ENCODE results near the gene WDR20.

DNA sequence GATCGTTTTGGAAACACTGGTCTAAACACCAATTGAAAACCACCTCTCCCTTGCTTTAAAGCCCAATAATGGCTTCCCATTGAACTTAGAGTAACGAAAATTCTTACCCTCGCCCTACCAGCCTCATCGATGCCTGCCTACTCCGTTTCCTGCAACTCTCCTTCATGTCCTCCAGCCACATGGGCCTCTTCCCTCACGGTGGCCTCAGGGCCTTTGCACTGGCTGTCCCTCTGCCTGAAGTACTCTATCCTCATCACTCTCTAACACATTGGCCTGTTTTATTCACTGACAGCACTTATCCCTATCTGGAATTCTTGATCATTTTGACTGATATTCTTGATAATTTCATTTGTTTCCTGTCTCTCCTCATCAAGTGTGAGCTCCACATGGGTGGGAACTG lies 118.4 kb downstream of the WDR20 start:
- TF ChIP-seq, protein P1, sequence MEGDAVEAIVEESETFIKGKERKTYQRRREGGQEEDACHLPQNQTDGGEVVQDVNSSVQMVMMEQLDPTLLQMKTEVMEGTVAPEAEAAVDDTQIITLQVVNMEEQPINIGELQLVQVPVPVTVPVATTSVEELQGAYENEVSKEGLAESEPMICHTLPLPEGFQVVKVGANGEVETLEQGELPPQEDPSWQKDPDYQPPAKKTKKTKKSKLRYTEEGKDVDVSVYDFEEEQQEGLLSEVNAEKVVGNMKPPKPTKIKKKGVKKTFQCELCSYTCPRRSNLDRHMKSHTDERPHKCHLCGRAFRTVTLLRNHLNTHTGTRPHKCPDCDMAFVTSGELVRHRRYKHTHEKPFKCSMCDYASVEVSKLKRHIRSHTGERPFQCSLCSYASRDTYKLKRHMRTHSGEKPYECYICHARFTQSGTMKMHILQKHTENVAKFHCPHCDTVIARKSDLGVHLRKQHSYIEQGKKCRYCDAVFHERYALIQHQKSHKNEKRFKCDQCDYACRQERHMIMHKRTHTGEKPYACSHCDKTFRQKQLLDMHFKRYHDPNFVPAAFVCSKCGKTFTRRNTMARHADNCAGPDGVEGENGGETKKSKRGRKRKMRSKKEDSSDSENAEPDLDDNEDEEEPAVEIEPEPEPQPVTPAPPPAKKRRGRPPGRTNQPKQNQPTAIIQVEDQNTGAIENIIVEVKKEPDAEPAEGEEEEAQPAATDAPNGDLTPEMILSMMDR (IDR thresholded peaks at IDR 0.05): no peak
- TF ChIP-seq POLR2A (IDR thresholded peaks at IDR 0.05): no peak
- TF ChIP-seq POLR2AphosphoS5 (IDR thresholded peaks at IDR 0.05): no peak

Data from breast epithelium (tissue), 3 donors.